ENCODE data around the gene GDF2.

DNA sequence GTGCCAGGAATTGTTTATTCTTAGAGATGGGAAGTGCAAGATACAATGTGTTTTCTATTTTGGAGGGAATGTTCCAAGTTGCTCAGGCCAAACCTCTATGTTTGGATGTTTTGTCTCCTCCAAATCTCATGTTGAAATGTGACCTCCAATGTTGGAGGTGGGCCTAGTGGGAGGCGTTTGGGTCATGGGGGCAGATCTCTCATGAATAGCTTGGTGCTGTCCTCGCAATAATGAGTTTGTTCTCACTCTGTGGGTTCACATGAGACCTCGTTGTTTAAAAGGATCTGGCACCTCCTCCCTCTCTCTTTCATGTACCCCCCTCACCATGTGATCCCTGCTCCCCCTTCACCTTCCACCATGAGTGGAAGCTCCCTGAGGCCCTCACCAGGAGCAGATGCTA, 30.6 kb upstream of the GDF2 start:
- TF ChIP-seq POLR2A (IDR thresholded peaks at IDR 0.05; ENCODE audit: low read length), result no peak
- TF ChIP-seq GATA1 (IDR thresholded peaks at IDR 0.05; ENCODE audit: low read depth, low read length), result no peak
